Measurements from ENCODE around the gene BHLHE41.

DNA sequence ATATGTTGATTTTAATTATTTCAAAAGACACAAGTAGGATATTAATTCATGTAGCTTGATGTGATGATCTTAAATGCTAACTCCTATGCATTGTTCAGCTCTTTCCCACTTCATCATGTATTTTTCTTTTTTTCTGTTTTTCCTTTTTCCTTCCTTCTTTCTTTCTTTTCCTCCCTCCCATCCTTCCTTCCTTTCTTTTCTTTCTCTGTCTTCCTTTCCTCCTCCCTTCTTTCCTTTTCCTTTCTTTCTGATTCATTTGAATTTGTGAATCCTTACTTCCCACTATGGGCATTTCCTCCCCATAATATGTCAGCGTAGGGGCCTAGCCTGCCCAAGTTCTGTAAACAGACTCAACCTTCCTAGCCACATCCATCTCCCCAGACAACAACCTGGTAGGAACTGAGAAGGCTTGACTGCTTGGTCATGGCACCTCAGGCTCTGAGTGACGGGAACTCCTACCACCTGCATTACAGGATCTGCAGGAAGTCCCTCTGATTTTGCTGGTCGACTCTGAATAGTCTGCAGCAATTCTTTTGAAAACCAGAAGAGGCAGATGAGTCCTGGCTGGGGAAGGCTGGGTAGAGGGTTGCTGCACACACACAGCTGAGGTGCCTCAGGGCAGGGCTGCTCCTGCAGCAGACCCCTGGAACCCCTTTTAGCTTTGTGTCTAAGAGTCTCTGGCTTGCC lies 33.4 kb upstream of the BHLHE41 start:
- TF ChIP-seq, protein P1, sequence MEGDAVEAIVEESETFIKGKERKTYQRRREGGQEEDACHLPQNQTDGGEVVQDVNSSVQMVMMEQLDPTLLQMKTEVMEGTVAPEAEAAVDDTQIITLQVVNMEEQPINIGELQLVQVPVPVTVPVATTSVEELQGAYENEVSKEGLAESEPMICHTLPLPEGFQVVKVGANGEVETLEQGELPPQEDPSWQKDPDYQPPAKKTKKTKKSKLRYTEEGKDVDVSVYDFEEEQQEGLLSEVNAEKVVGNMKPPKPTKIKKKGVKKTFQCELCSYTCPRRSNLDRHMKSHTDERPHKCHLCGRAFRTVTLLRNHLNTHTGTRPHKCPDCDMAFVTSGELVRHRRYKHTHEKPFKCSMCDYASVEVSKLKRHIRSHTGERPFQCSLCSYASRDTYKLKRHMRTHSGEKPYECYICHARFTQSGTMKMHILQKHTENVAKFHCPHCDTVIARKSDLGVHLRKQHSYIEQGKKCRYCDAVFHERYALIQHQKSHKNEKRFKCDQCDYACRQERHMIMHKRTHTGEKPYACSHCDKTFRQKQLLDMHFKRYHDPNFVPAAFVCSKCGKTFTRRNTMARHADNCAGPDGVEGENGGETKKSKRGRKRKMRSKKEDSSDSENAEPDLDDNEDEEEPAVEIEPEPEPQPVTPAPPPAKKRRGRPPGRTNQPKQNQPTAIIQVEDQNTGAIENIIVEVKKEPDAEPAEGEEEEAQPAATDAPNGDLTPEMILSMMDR (IDR thresholded peaks at IDR 0.05) = no peak
- no peak for TF ChIP-seq HMGXB4 (CRISPR knock-in tag; IDR thresholded peaks at IDR 0.05)
- no peak for TF ChIP-seq ZNF396 (CRISPR knock-in tag; IDR thresholded peaks at IDR 0.05; ENCODE audit: borderline replicate concordance)
- TF ChIP-seq GABPB1 (CRISPR knock-in tag; IDR thresholded peaks at IDR 0.05) = no peak
- TF ChIP-seq IRF1 (CRISPR knock-in tag; IDR thresholded peaks at IDR 0.05) = no peak
- TF ChIP-seq, protein P2, sequence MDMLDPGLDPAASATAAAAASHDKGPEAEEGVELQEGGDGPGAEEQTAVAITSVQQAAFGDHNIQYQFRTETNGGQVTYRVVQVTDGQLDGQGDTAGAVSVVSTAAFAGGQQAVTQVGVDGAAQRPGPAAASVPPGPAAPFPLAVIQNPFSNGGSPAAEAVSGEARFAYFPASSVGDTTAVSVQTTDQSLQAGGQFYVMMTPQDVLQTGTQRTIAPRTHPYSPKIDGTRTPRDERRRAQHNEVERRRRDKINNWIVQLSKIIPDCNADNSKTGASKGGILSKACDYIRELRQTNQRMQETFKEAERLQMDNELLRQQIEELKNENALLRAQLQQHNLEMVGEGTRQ (CRISPR knock-in tag; IDR thresholded peaks at IDR 0.05) = no peak
- TF ChIP-seq RELA (CRISPR knock-in tag; IDR thresholded peaks at IDR 0.05; ENCODE audit: borderline replicate concordance) = no peak
- no peak for TF ChIP-seq NR2C2 (CRISPR knock-in tag; IDR thresholded peaks at IDR 0.05)
- TF ChIP-seq, protein P3, sequence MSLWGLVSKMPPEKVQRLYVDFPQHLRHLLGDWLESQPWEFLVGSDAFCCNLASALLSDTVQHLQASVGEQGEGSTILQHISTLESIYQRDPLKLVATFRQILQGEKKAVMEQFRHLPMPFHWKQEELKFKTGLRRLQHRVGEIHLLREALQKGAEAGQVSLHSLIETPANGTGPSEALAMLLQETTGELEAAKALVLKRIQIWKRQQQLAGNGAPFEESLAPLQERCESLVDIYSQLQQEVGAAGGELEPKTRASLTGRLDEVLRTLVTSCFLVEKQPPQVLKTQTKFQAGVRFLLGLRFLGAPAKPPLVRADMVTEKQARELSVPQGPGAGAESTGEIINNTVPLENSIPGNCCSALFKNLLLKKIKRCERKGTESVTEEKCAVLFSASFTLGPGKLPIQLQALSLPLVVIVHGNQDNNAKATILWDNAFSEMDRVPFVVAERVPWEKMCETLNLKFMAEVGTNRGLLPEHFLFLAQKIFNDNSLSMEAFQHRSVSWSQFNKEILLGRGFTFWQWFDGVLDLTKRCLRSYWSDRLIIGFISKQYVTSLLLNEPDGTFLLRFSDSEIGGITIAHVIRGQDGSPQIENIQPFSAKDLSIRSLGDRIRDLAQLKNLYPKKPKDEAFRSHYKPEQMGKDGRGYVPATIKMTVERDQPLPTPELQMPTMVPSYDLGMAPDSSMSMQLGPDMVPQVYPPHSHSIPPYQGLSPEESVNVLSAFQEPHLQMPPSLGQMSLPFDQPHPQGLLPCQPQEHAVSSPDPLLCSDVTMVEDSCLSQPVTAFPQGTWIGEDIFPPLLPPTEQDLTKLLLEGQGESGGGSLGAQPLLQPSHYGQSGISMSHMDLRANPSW (CRISPR knock-in tag; conservative IDR thresholded peaks at IDR 0.05; ENCODE audit: low read depth) = no peak
- TF ChIP-seq FOXK1 (CRISPR knock-in tag; IDR thresholded peaks at IDR 0.05) = no peak
- TF ChIP-seq ZBTB21 (CRISPR knock-in tag; IDR thresholded peaks at IDR 0.05; ENCODE audit: borderline replicate concordance) = no peak
- TF ChIP-seq FOXJ3 (CRISPR knock-in tag; IDR thresholded peaks at IDR 0.05; ENCODE audit: borderline replicate concordance) = no peak
- TF ChIP-seq JUN (CRISPR knock-in tag; IDR thresholded peaks at IDR 0.05) = no peak

Measured in WTC11 (cell line).